ENCODE results near the gene PYY. TPM values are rescaled to one million over a fixed set of nuclear protein-coding genes. Genes with fewer than 3 reads are reported as not detected.

Gene PYY
- total RNA-seq (2013), result not detected
- not detected for polyA plus RNA-seq
- not detected in 2 replicates for polyA minus RNA-seq
- total RNA-seq, result 0 to 1.2 (median 0.06) reads per million in 11 experiments

- Mint-ChIP-seq H3K4me1 (peaks cover 7% of the 10 kb centered on the region), H3K36me3 (no peaks in the 10 kb centered on the region), H3K4me3 (peak within 1 kb of the TSS in 1 of 2 donors; percentile 81), H3K27ac (peak within 1 kb of the TSS in 1 of 7 donors; percentile 61), H3K9me3 (peaks cover 0 to 14% (median 0%) of the 10 kb centered on the region in 7 donors), H3K27me3 (ENCODE audit: low read depth in 3 of 3) (peaks cover 39 to 59% (median 53%) of the 10 kb centered on the region in 3 donors)
- H3K4me2 ChIP-seq (replicated peaks; ENCODE audit: extremely low read depth, low read length, poor library complexity, severe bottlenecking), result peak within 1 kb of the TSS; percentile 14
- 70% methylated on average over 6 of the region's 11 CpGs for WGBS (ENCODE audit: insufficient coverage)
- H3K4me1 ChIP-seq (ENCODE audit: control insufficient read depth in 1 of 2, insufficient read depth in 2 of 2, low read length in 2 of 2), result peaks cover 5 to 6% of the 10 kb centered on the region in 2 donors
- no peaks in the 10 kb centered on the region for H4K20me1 ChIP-seq (ENCODE audit: insufficient read depth, low read length)
- H3K79me2 ChIP-seq (ENCODE audit: insufficient read depth, low read length), result no peaks in the 10 kb centered on the region
- intact Hi-C loops (cut with micrococcal nuclease), result no loop called here
- H3K36me3 ChIP-seq (replicated peaks in 1 of 2; ENCODE audit: control insufficient read depth in 1 of 2, insufficient read depth in 2 of 2, low read length in 2 of 2), result no peaks in the 10 kb centered on the region
- peak within 1 kb of the TSS; percentile 23 for H2AFZ ChIP-seq (ENCODE audit: insufficient read depth, low read depth, low read length, poor library complexity, severe bottlenecking)
- H3K9me3 ChIP-seq (replicated peaks in 1 of 2; ENCODE audit: control insufficient read depth in 1 of 2, insufficient read depth in 1 of 2, low read length in 2 of 2), result peaks cover 0 to 12% of the 10 kb centered on the region in 2 donors
- no peak for TF ChIP-seq CTCF (IDR thresholded peaks at IDR 0.05)
- peaks cover 17 to 50% of the 10 kb centered on the region in 2 donors for H3K27me3 ChIP-seq (ENCODE audit: control insufficient read depth in 2 of 2, insufficient read depth in 2 of 2, low read length in 2 of 2)
- DNase-seq, result no peak
- H3K4me3 ChIP-seq (replicated peaks in 1 of 3; ENCODE audit: low read depth in 2 of 3, low read length in 3 of 3), result no peak within 1 kb of the TSS
- no peak within 1 kb of the TSS for H3K27ac ChIP-seq (ENCODE audit: low read depth in 1 of 2, low read length in 2 of 2)
- no peak within 1 kb of the TSS for H3K9ac ChIP-seq (ENCODE audit: insufficient read depth, low read length, poor library complexity, severe bottlenecking)
Measured at GRCh38 chr17:43953746-43954145, at the start of gene PYY. PYY (minus strand) TSS chr17:43953940; CDS start chr17:43953483, 457 bp downstream.

- no peak for DNase-seq
- Histone ChIP-seq H3K36me3 (replicated peaks in 1 of 2; ENCODE audit: control insufficient read depth in 1 of 2, insufficient read depth in 2 of 2, low read length in 2 of 2) (no peaks in the 10 kb centered on the region), H3K4me2 (replicated peaks; ENCODE audit: extremely low read depth, low read length, poor library complexity, severe bottlenecking) (no peak overlapping the region), H2AFZ (ENCODE audit: insufficient read depth, low read depth, low read length, poor library complexity, severe bottlenecking) (no peak overlapping the region), H3K9me3 (replicated peaks in 1 of 2; ENCODE audit: control insufficient read depth in 1 of 2, insufficient read depth in 1 of 2, low read length in 2 of 2) (peaks cover 0 to 7% of the 10 kb centered on the region in 2 donors), H3K9ac (ENCODE audit: insufficient read depth, low read length, poor library complexity, severe bottlenecking) (no peak overlapping the region), H4K20me1 (ENCODE audit: insufficient read depth, low read length) (peaks cover 7% of the 10 kb centered on the region), H3K79me2 (ENCODE audit: insufficient read depth, low read length) (no peaks in the 10 kb centered on the region), H3K4me1 (ENCODE audit: control insufficient read depth in 1 of 2, insufficient read depth in 2 of 2, low read length in 2 of 2) (peaks cover 26 to 30% of the 10 kb centered on the region in 2 donors), H3K27me3 (ENCODE audit: control insufficient read depth in 2 of 2, insufficient read depth in 2 of 2, low read length in 2 of 2) (peaks cover 30 to 50% of the 10 kb centered on the region in 2 donors), H3K4me3 (replicated peaks in 1 of 3; ENCODE audit: low read depth in 2 of 3, low read length in 3 of 3) (no peak overlapping the region), H3K27ac (ENCODE audit: low read depth in 1 of 2, low read length in 2 of 2) (no peak overlapping the region)
- no peak for TF ChIP-seq CTCF (IDR thresholded peaks at IDR 0.05)
- Mint-ChIP-seq H3K4me1 (peaks cover 30% of the 10 kb centered on the region), H3K27ac (no peak overlapping the region), H3K4me3 (no peak overlapping the region), H3K36me3 (no peaks in the 10 kb centered on the region), H3K9me3 (peaks cover 0 to 17% (median 5%) of the 10 kb centered on the region in 7 donors), H3K27me3 (ENCODE audit: low read depth in 3 of 3) (peaks cover 52 to 68% (median 53%) of the 10 kb centered on the region in 3 donors)
- 89% methylated on average over 3 of the region's 9 CpGs for WGBS (ENCODE audit: insufficient coverage)
- intact Hi-C loops (cut with micrococcal nuclease), result no loop called here
Measured at GRCh38 chr17:44002141-44002848, 48.6 kb upstream of the PYY start.
